Stimulated activated CD8-positive, alpha-beta memory T cell treated with anti-CD3 and anti-CD28 coated beads, Interleukin-2, amount 100 ng/mL, for 48 hours (primary cell): ENCODE results near the gene MACF1.
"Not testable (repeated sequence)": the region's sequence is repeated elsewhere in the genome, so short reads cannot be mapped to it uniquely, and the experiment has no call there.

Experiments used
- DNase-seq, 2 donors: peaks; one replicate each; pipeline ENCODE4 v3.0.0-alpha.2; 2020; ENCODE audit warnings: low read depth in 2 of 2

The MACF1 gene, protein sequence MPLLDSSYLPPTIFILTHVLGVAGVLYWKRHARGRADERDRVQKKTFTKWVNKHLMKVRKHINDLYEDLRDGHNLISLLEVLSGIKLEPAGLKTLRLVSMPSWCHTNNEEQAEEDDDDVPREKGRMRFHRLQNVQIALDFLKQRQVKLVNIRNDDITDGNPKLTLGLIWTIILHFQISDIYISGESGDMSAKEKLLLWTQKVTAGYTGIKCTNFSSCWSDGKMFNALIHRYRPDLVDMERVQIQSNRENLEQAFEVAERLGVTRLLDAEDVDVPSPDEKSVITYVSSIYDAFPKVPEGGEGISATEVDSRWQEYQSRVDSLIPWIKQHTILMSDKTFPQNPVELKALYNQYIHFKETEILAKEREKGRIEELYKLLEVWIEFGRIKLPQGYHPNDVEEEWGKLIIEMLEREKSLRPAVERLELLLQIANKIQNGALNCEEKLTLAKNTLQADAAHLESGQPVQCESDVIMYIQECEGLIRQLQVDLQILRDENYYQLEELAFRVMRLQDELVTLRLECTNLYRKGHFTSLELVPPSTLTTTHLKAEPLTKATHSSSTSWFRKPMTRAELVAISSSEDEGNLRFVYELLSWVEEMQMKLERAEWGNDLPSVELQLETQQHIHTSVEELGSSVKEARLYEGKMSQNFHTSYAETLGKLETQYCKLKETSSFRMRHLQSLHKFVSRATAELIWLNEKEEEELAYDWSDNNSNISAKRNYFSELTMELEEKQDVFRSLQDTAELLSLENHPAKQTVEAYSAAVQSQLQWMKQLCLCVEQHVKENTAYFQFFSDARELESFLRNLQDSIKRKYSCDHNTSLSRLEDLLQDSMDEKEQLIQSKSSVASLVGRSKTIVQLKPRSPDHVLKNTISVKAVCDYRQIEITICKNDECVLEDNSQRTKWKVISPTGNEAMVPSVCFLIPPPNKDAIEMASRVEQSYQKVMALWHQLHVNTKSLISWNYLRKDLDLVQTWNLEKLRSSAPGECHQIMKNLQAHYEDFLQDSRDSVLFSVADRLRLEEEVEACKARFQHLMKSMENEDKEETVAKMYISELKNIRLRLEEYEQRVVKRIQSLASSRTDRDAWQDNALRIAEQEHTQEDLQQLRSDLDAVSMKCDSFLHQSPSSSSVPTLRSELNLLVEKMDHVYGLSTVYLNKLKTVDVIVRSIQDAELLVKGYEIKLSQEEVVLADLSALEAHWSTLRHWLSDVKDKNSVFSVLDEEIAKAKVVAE (N-terminal part only)

DNA sequence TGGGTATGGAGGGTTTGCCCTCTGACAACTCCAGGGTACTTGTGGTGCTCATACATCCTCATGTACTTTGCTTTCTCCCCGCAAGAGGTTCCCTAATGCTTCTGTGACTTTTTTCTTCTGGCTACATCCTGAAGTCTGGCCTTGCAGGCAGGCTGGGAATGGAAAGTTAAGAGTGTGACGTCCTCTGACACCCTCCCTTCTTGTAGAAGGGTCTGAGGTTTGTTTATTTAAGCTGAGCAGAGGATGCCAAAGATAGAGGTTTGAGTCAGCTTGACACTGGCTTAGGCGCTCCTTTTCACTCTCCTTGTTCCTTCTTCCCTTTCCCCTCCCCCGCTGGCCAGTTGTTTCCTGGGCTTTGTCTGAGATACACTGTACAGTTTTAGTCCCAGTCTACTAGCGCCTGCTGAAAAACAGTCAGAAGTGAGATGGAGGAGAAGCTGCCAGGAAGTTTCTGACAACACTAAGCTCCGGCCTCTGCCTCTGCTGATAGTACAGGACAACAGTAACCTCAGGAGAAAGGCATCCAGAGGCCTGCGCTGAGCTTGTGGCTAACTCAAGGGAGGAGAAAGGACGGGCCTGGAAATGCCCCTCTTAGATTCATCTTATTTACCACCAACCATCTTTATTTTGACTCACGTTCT, at the start of gene MACF1:
MACF1 (plus strand) TSS at position 255 of the 641 bp plus-strand sequence; CDS start at position 583, 328 bp downstream.
- DNase-seq, result no peak

DNA sequence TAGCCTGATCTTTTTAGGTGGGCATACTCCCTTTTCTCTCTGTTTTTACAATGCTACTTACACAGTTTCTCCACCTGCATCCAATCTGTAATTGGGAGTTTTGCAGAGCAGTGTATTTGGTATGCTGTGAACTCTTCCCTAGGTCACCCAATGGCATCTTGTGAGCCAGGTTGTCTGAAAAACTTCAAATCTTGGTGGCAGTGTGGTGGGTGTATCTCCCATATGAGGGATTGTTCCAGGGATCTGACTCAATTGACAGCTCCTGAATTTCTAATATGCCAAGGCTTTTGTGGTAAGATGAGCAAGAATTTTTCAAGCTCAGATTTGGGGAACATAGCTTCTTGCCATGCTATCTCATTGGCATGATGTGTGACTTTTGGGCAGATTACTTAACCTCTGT, 47.2 kb upstream of the MACF1 start:
- DNase-seq, result no peak

DNA sequence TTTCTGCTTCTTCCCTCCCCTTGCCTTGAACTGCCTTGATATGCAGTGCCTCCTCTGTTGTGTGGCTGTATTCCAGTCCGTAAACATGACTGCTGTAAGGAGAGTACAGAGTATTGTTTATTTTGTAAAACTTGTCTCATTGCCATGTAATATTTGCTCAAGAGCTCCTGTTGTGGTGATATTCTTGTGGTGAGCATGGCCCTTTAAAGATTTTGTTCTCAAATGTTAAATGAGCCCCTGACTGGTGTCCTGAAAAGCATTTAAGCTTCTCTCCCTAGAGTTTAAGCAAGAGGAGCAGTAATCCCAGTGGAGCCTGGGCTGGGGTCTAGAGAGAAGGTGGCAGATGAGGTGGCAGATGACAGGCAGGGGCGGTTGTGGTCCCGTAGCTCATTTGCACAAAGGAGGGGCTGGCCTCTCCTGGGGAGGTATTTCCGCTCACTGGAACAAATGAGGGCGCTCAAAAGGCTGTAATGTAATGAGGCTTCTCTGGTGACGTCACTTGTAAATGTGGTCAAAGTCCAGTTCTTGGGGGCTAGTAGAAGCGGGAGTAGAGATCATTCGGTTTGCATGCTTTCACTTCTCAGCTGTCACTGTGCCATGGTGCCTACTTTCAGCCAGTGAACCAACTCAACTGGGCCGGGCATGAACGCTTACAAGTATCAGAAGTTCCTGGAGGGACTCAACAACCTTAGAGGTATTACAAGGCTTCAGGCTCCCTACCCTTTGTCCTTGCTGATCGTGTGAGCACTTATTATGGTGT, 46.0 kb upstream of the MACF1 start:
- DNase-seq, result no peak

DNA sequence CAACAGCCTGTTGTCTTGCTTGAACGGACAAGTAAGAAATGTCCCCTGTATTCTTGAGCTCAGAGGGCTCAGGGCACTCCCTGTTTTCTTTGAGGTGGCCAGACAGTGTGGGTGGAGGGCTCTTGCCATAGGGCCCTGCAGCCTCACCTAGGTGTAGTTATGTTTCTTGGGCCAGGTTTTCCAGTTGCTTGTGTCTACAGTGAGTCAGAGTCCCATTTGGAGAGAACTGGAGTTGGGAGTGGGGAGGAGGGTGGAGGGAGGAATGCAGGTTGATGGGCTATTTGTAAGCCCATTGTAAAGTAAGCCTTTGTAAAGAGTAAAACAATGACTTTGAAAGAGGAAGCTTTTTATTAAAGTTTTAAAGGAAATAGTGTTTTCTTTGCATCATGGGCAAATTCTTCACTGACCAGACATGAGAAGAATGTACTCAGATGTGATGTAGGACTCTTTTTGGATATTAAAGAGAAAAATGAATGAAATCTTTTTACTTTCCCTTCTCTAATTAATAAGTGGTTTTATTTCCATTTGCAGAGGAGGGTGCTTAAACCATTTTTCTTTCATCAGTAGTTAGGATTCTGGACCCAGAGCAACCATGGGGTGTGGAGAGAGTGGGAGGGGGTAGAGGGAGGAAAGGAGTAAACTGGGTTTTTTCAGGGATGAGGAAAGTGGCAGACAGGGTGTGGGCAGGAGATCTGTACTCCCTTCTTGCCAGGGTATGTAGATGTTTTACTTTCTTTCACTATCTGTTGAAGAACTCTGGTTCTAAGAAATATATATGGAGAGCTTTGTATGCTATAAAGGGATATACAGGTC, 45.1 kb upstream of the MACF1 start:
- no peak for DNase-seq

- DNase-seq, result no peak
Observed at GRCh38 chr1:39160703-39161102, 43.8 kb upstream of the MACF1 start.

GRCh38 chr1:39161811-39162210, 42.7 kb upstream of the MACF1 start:
- not testable (repeated sequence) for DNase-seq

DNA sequence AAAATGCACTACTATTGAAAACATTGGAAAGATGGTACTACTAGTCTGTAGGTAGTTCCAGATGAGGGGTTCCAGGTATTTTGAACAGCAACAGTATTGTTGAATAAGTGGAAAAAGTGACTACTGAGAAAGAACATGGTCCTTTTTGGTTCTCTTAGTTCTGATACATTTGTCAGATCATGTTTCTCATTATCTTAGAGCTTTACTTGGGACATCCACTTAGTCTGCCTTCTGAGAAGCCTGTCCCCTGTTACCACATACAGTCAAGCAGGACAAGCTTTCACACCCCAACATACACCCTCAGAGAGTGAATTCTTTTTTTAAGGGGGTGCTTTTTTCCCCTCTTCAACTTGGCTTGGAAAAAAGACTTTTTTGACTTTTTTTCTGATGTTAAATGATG, 41.0 kb upstream of the MACF1 start:
- DNase-seq, result no peak

DNA sequence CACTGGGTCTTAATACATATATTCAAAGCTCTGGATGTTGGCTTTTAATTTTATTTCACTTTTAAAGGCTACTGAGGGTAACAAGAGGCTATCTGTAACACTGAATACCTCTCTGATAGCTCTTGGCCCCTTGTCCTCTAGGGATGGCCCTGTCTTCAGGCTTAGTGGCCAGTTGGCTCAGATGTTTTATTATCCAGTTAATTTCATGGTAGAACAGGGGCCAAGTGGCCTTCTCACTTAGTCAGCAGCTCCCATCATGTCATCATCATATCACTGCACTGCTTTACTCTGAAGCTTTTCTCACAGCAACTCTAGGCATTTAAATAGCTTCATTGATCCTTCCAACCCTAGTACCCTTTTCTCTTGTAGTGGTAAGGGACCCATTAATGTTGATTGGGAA, 40.2 kb upstream of the MACF1 start:
- DNase-seq, result no peak

DNA sequence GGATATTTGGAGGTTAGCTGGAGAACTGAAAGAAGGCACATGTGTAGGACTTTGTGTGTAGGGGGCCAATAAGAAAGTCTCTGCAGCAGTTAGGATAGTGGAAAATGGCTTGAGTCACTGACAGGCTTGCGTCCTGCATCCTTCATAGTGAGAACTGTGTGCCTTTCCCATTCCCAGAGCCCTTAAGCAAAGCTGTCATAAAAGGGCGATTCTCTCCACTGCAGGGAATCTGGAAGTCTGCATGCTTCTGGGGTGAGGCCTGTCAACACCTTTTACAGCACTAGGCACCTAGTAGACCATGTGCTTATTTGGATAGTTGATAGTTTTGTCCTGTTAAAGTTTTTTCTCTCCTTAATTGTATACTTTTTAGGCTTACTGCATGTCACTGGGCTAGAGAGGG, 39.4 kb upstream of the MACF1 start:
- no peak for DNase-seq

GRCh38 chr1:39165488-39165887, 39.0 kb upstream of the MACF1 start:
- DNase-seq, result no peak

GRCh38 chr1:39167632-39168209, 36.8 kb upstream of the MACF1 start:
- no peak for DNase-seq

DNA sequence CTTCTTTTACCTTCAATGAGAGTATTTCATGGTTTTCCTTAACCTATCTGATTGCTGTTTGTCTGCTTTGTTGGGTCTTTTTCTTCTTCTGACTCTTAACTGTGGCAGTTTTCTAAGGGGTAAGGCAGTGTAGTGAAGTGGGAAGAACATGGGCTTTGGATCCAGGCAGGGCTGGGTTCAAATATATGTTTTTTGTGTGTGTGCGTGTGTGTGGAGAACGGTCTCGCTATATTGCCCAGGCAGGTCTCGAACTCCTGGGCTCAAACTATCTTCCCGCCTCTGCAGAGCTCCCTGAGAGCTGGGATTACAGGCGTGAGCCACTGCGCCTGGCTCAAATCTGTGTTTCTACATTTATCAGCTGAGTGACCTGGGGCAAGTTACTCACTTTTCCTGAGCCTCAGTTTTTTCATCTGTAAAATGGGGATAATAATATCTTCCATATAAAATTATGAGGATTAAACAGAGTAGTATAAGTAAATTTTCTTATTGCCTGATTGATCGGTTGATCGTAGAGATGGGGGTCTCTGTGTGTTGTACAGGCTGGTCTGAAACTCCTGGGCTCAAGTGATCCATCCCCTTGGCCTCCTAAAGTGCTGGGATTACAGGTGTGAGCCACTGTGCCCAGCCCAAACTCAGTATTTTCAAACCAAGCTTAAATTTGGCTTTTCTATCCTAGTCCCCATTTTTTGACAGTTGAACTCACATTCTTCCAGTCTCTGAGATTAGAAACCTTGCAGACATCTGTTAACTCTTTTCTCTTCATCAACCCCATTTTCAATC, 36.0 kb upstream of the MACF1 start:
- DNase-seq, result no peak

DNA sequence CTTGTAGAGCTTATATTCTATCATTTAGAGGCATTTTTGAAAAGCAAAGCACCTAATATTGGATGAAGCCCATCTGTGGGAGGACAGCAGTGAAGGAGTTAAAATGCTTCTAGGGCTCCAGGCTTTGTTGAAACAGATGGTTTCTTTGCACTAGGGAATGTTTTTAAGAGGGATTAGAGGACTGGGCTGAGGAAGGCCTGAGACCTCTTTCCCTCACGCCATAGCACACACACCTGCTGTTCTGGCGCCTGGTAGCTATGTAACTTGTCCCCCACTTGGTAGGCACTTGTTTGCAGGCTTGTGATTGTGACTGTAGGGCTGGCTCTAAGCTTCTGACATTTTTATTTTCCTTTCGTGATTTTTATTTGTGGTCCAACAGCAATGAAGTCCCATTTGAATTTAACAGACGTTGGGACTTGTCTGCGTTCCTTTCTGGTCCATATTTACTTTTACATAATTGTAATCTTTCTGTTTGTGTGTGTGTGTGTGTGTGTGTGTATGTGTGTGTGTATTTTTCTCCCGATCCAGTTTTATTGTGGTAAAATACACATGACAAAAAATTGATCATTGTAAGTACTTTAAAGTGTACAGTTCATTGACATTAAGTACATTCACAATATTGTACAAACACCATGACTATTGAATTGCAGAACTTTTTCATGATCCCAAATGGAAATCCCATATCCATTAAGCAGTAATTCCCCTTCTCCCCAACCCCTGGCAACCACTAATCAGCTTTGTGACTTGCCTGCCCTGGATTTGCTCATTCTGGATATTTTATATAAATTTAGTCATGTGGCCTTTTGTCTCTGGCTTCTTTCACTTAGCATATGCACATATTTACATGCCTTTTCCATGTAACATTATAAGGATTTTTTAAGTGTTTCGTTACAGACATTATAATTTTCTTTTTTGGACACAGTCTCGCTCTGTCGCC, 33.5 kb upstream of the MACF1 start:
- no peak for DNase-seq

DNA sequence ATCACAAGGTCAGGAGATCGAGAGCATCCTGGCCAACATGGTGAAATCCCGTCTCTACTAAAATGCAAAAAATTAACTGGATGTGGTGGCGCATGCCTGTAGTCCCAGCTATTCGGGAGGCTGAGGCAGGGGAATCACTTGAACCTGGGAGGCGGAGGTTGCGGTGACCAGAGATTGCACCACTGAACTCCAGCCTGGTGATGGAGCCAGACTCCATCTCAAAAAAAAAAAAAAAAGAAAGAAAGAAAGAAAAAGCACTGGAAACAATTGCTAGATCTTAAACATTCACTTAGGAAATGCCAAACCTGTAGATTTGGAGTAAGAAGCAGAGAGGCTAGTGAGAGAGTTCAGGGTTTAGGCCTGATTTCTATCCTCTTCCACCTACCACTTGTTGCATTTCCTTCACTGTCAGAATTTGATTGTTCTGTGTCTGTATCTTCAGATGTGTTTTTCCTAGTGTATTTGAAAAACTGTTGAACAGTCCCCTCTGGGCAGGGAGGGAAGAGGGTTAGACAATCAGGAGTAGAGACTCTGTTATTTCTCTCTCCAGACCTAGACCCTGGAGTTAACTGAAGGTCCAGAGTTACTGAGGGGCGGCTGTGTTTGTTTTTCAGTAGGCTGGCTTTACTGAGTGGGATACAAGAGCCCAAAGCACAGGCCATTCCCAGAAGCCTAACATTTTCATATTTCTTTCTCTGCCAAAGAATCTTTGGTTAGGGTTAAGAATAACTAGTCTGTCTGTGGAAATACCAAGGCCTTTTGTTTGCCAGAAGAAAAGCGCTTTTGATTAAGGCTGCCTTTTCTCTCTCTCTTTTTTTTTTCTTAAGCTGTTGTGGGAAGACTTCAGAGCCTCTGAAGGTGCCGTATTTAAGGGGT, 31.1 kb upstream of the MACF1 start:
- no peak for DNase-seq

- DNase-seq, result no peak
Observed at GRCh38 chr1:39173995-39174380, 30.5 kb upstream of the MACF1 start.

GRCh38 chr1:39174390-39175081, 30.0 kb upstream of the MACF1 start:
- no peak for DNase-seq
